ENCODE measurements around the gene CARD19. TPM values are rescaled to one million over a fixed set of nuclear protein-coding genes. Genes with fewer than 3 reads are reported as not detected.

CARD19 gene
- total RNA-seq, 1 experiment from 2014 or later = 26.1 TPM

- BruUV-seq (replicated peaks) = no TSS peak
- DNase-seq = peak; percentile 50
- Mint-ChIP-seq H3K4me3 (ENCODE audit: low read depth, unreplicated experiment) (no peak overlapping the region), H3K4me1 (ENCODE audit: low read depth, unreplicated experiment) (no peaks in the 10 kb centered on the region), H3K27me3 (ENCODE audit: unreplicated experiment) (no peaks in the 10 kb centered on the region), H3K36me3 (ENCODE audit: insufficient read depth, unreplicated experiment) (no peaks in the 10 kb centered on the region), H3K9me3 (ENCODE audit: low read depth, unreplicated experiment) (no peaks in the 10 kb centered on the region), H3K27ac (ENCODE audit: unreplicated experiment) (no peak overlapping the region)
- intact Hi-C loops (cut with micrococcal nuclease; ENCODE audit: unreplicated experiment) = no loop called here
- CTCF ChIA-PET = interaction anchor here (0.6 to 1.3 kb wide), 4 partner anchors 35 to 151 kb away, joined by 3 to 6 read pairs (median 4); no protein-coding TSS in a partner anchor
- TF ChIP-seq, protein P1, sequence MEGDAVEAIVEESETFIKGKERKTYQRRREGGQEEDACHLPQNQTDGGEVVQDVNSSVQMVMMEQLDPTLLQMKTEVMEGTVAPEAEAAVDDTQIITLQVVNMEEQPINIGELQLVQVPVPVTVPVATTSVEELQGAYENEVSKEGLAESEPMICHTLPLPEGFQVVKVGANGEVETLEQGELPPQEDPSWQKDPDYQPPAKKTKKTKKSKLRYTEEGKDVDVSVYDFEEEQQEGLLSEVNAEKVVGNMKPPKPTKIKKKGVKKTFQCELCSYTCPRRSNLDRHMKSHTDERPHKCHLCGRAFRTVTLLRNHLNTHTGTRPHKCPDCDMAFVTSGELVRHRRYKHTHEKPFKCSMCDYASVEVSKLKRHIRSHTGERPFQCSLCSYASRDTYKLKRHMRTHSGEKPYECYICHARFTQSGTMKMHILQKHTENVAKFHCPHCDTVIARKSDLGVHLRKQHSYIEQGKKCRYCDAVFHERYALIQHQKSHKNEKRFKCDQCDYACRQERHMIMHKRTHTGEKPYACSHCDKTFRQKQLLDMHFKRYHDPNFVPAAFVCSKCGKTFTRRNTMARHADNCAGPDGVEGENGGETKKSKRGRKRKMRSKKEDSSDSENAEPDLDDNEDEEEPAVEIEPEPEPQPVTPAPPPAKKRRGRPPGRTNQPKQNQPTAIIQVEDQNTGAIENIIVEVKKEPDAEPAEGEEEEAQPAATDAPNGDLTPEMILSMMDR (IDR thresholded peaks at IDR 0.05; ENCODE audit: unreplicated experiment) = peak; percentile 45
These were observed 58.4 kb downstream of the CARD19 start for GRCh38 chr9:93154293-93154903.

DNA sequence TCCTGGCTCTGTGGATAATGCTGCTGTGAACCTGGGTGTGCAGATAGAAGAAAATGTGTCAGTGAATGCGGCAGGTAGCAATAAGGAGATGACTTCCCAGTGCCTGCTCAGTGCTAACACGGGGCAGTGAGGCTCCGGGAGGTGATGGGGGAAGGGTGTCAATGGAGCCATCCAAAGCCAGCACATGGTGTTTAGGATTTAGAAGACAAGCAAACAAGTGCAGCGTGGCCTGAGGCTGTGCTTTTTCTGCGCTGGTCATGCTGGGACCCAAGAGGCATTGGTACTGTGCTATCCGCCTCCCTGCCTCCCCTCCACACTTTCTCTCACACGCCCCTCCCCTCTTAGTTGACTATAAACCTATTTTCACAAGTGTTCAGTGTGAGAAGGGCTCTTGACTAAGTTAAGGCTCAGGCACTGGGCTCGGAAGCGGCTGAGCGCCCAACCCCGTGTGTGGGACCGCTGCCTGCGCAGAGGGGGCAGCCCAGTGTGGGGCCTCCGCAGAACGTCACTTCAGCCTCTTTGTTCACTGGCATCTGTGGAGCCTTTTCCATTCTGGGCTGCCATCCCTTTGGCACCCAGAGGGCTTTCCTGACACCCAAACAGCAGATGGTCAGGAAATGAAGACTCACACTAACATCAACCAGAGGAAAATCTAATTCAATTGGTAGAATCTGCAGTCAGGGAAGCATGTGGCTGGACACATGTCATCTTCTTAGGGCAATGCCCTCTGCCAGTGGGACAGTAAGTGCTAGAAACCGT is 59.9 kb downstream of the CARD19 start:
- no TSS peak for BruUV-seq (replicated peaks)
- DNase-seq = no peak
- Mint-ChIP-seq H3K36me3 (ENCODE audit: insufficient read depth, unreplicated experiment) (no peaks in the 10 kb centered on the region), H3K9me3 (ENCODE audit: low read depth, unreplicated experiment) (no peaks in the 10 kb centered on the region), H3K27me3 (ENCODE audit: unreplicated experiment) (no peaks in the 10 kb centered on the region), H3K27ac (ENCODE audit: unreplicated experiment) (no peak overlapping the region), H3K4me1 (ENCODE audit: low read depth, unreplicated experiment) (no peaks in the 10 kb centered on the region), H3K4me3 (ENCODE audit: low read depth, unreplicated experiment) (no peak overlapping the region)
- intact Hi-C loops (cut with micrococcal nuclease; ENCODE audit: unreplicated experiment) = no loop called here
- CTCF ChIA-PET = interaction anchor here (0.6 to 1.2 kb wide), 2 partner anchors 18 to 811 kb away, joined by 3 to 5 read pairs; no protein-coding TSS in a partner anchor
- TF ChIP-seq, protein P1 (IDR thresholded peaks at IDR 0.05; ENCODE audit: unreplicated experiment) = no peak

DNA sequence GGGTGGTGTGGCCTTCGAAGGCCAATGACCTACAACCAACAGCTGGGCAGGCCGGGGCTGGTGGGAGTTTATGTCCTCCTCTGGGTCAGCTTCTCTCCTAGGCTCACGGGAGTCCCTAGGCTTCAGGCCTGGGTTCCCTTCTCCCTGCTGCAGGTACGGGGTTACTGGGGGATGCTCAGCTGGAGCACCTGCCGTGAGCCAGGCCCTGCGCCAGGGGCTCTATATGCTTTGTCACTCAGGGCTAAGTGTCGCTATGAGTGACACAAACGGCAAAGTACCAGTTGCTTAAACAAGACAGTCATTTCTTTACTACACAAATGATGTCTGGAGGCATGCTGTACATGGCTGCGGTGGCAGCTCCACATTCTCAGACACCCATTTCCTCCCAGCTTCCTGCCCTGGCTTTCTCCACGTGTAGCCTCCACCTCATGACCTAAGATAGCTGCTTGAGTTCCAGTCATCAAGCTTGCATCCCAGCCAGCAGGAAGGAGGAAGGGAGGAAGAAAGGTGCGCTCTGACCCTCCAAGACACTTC is 60.5 kb downstream of the CARD19 start:
- no peaks in the 10 kb centered on the region for H3K27me3 Mint-ChIP-seq (ENCODE audit: unreplicated experiment)
- H3K36me3 Mint-ChIP-seq (ENCODE audit: insufficient read depth, unreplicated experiment) = no peaks in the 10 kb centered on the region
- intact Hi-C loops (cut with micrococcal nuclease; ENCODE audit: unreplicated experiment) = no loop called here
- H3K27ac Mint-ChIP-seq (ENCODE audit: unreplicated experiment) = no peak overlapping the region
- no TSS peak for BruUV-seq (replicated peaks)
- no peak overlapping the region for H3K4me3 Mint-ChIP-seq (ENCODE audit: low read depth, unreplicated experiment)
- TF ChIP-seq, protein P1 (IDR thresholded peaks at IDR 0.05; ENCODE audit: unreplicated experiment) = no peak
- CTCF ChIA-PET = interaction anchor here (0.6 to 1.2 kb wide), 2 partner anchors 18 to 810 kb away, joined by 3 to 5 read pairs; no protein-coding TSS in a partner anchor
- H3K4me1 Mint-ChIP-seq (ENCODE audit: low read depth, unreplicated experiment) = no peaks in the 10 kb centered on the region
- H3K9me3 Mint-ChIP-seq (ENCODE audit: low read depth, unreplicated experiment) = no peaks in the 10 kb centered on the region
- DNase-seq = no peak

- no peaks in the 10 kb centered on the region for H3K4me1 Mint-ChIP-seq (ENCODE audit: low read depth, unreplicated experiment)
- DNase-seq = peak; percentile 90
- no peak overlapping the region for H3K4me3 Mint-ChIP-seq (ENCODE audit: low read depth, unreplicated experiment)
- H3K27ac Mint-ChIP-seq (ENCODE audit: unreplicated experiment) = no peak overlapping the region
- BruUV-seq (replicated peaks) = no TSS peak
- no peaks in the 10 kb centered on the region for H3K36me3 Mint-ChIP-seq (ENCODE audit: insufficient read depth, unreplicated experiment)
- no peaks in the 10 kb centered on the region for H3K9me3 Mint-ChIP-seq (ENCODE audit: low read depth, unreplicated experiment)
- intact Hi-C loops (cut with micrococcal nuclease; ENCODE audit: unreplicated experiment) = loop anchor here (2.0 kb wide), 1 partner anchor 143 kb away; no protein-coding TSS in a partner anchor
- CTCF ChIA-PET = interaction anchor here (1.0 kb wide), 1 partner anchor 143 kb away, joined by 3 read pairs; no protein-coding TSS in a partner anchor
- TF ChIP-seq, protein P1 (IDR thresholded peaks at IDR 0.05; ENCODE audit: unreplicated experiment) = peak; percentile 75
- H3K27me3 Mint-ChIP-seq (ENCODE audit: unreplicated experiment) = no peaks in the 10 kb centered on the region
These were observed 63.8 kb downstream of the CARD19 start for GRCh38 chr9:93159601-93160471.
